Muscle of back (tissue), 11 donors: ENCODE data around the gene MTERF1. TPM values are rescaled to one million over a fixed set of nuclear protein-coding genes. Genes with fewer than 3 reads are reported as not detected.
"Not testable (repeated sequence)": the region's sequence is repeated elsewhere in the genome, so short reads cannot be mapped to it uniquely, and the experiment has no call there.

Experiments
- DNase-seq, 3 donors: peaks; one replicate each; pipeline versions ENCODE4 v3.0.0 to v3.0.0-alpha.2; 2013
- polyA plus RNA-seq, 10 donors: library from polyadenylated mRNA; unstranded; fragments of 120-200 nt; gene quantifications; one replicate each; pipeline ENCODE4 v1.2.1, GENCODE V29; 2013; ENCODE audit not compliant: insufficient read length in 10 of 10

The MTERF1 gene
- polyA plus RNA-seq, 10 donors, result 9.7 to 12.8 (median 11.4) TPM

DNA sequence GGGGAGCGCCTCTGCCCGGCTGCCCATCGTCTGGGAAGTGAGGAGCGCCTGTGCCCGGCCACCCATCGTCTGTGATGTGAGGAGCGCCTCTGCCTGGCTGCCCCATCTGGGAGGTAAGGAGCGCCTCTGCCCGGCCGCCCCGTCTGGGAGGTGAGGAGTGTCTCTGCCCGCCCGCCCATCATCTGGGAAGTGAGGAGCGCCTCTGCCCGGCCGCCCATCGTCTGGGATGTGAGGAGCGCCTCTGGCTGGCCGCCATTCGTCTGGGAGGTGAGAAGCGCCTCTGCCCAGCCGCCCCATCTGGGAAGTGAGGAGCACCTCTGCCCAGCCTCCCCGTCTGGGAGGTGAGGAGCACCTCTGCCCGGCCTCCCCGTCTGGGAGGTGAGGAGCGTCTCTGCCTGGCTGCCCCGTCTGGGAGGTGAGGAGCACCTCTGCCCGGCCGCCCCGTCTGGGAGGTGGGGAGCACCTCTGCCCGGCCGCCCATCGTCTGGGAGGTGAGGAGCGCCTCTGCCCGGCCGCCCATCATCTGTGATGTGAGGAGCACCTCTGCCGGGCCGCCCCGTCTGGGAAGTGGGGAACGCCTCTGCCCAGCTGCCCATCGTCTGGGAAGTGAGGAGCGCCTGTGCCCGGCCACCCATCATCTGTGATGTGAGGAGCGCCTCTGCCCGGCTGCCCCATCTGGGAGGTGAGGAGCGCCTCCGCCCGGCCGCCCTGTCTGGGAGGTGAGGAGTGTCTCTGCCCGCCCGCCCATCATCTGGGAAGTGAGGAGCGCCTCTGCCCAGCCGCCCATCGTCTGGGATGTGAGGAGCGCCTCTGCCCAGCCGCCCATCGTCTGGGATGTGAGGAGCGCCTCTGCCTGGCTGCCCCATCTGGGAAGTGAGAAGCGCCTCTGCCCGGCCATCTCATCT, 8.0 kb upstream of the MTERF1 start:
- DNase-seq, result not testable (repeated sequence)

DNA sequence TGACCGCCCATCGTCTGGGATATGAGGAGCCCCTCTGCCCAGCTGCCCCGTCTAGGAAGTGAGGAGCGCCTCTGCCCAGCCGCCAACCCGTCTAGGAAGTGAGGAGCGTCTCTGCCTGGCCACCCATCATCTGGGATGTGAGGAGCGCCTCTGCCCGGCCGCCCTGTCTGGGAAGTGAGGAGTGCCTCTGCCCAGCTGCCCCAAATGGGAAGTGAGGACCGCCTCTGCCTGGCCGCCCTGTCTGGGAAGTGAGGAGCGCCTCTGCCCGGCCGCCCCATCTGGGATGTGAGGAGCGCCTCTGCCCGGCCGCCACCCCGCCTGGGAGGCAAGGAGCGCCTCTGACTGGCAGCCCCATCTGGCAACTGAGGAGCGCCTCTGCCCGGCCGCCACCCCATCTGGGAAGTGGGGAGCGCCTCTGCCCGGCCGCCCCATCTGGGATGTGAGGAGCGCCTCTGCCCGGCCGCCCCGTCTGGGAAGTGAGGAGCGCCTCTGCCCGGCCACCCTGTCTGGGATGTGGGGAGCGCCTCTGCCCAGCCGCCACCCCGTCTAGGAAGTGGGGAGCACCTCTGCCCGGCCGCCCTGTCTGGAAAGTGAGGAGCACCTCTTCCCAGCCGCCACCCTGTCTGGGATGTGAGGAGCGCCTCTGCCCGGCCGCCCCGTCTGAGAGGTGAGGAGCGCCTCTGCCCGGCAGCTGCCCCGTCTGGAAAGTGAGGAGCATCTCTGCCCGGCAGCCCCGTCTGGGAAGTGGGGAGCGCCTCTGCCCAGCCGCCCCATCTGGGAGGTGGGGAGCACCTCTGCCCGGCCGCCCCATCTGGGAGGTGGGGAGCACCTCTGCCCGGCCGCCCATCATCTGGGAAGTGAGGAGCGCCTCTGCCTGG, 7.1 kb upstream of the MTERF1 start:
- not testable (repeated sequence) for DNase-seq

- no peak for DNase-seq
These were observed 3.3 kb upstream of the MTERF1 start for GRCh38 chr7:91883676-91884362.

GRCh38 chr7:91880016-91880412, 488 bp downstream of the MTERF1 start:
- no peak for DNase-seq

- peak in 2 of 3 donors; percentile 9 to 22 for DNase-seq
These were observed 3.9 kb downstream of the MTERF1 start for GRCh38 chr7:91876391-91877133.

DNA sequence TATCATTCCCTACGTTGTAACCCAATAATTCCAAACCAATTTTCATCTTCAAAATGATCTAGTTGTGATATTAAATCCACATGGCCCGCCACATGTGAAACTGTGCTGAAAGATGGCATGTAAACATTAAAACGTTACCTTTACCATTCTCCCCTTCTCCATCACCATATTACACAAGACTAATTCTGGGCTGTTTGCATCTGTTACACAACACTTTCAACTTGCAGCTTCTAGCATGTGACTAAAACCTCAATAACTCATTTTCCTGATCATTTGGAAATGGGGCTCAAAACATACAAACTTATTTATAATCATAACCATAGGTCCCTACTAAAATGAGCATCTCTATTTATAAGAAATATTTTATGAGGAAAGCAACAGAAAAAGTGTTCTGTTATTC, 4.7 kb downstream of the MTERF1 start:
- DNase-seq, result no peak

DNA sequence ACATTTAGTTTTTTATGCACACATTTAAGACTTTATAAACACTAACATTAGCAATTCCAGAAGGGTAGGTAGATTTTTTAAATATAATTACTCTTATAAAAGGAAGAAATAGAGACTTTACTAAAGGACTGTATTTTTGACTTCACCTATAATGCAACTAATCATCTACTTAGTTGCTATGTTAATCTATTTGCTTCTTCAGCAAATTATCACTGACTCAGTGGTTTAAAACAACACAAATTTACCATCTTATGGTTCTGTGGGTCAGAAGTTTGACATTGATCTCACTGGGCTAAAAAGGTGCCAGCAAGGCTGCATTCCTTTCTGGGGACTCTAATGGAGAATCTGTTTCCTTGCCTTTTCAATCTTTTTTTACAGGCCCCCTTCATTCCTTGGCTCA, 7.6 kb downstream of the MTERF1 start:
- DNase-seq, result no peak

DNA sequence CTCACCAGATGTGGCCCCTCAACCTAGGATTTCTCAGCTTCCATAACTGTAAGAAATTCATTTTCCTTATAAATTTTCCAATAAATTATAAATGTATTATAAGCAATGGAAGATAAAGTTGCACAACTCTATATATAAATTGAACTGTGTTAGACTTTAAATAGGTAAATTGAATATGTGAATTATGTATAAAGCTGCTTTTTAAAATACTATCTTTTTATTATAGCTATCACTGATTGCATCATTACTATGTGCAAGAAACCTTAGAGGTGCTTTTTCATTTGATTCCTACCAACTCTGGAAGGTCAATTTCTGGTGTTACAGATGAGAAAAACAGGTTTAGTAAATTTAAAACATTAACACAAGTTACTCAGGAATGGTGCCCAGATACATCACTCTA, 8.4 kb downstream of the MTERF1 start:
- no peak for DNase-seq

- DNase-seq, result no peak
These were observed 10.8 kb downstream of the MTERF1 start for GRCh38 chr7:91869661-91870060.

DNA sequence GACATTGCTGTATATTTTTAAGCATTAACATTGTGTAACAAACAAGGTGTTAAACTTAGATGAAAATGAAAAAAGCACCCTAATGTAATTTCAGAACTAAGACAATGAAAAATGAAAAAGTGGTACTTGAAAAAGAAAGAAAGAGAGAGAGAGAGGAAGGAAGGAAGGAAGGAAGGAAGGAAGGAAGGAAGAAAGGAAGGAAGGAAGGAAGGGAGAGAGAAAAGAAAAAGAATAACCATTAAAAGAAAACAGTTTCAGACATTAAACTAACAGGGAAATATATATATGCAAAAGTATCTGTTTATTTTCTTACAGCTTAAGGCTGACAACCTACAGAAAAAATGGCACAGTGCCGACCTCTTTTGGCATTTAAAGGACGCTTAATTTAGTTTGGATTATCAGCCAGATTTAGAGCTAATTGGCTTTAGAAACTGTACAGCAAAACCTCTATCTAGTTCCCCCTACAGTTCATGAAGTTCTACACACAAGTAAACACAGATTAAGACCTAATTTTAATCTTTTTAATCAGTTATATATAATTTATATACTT, 13.8 kb downstream of the MTERF1 start:
- DNase-seq, result no peak

DNA sequence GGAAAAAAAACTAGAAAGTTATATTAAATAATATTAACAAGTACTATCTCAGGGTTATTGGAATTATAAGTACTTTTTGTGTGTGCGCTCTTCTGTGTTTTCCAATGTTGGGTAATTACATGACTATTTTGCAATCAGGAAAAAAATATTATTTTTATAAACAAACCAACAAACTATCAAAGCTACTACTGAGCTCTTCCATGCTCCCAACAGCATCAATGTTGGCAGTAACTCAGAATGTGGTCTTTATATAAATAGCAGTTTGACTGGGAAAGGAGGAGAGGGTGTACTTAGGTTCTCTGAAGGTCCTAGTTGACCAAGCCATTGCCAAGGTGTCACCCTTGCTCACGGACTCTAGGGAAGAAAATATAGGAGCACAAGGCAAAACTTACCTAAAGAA, 15.0 kb downstream of the MTERF1 start:
- no peak for DNase-seq

DNA sequence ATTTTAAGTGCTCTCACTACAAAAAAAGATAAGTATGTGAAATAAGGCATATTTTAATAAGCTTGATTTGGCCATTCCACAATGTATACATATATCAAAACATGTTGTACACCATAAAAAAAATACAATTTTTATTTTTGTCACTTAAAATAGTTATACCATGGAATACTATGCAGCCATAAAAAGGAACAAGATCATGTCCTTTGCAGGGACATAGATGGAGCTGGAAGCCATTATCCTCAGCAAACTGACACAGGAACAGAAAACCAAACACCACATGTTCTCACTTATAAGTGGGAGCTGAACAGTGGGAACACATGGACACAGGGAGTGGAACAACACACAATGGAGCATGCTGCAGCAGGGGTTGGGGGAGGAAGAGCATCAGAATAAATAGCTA, 15.9 kb downstream of the MTERF1 start:
- not testable (repeated sequence) for DNase-seq

DNA sequence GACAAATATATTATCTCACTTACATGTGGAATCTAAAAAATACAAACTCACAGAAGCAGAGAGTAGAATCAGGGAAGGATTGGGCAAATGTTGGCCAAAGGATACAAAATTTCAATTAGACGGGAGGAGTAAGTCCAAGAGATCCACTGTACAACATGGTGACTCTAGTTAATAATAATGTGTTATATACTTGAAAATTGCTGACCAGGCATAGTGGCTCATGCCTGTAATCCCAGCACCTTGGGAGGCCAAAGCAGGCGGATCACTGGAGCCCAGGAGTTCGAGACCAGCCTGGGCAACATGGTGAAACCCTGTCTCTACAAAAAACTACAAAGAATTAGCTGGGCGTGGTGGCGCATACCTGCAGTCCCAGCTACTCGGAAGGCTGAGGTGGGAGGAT, 16.4 kb downstream of the MTERF1 start:
- DNase-seq, result no peak

GRCh38 chr7:91852263-91852741, 28.2 kb downstream of the MTERF1 start:
- no peak for DNase-seq

GRCh38 chr7:91850455-91850854, 30.0 kb downstream of the MTERF1 start:
- DNase-seq, result no peak

DNA sequence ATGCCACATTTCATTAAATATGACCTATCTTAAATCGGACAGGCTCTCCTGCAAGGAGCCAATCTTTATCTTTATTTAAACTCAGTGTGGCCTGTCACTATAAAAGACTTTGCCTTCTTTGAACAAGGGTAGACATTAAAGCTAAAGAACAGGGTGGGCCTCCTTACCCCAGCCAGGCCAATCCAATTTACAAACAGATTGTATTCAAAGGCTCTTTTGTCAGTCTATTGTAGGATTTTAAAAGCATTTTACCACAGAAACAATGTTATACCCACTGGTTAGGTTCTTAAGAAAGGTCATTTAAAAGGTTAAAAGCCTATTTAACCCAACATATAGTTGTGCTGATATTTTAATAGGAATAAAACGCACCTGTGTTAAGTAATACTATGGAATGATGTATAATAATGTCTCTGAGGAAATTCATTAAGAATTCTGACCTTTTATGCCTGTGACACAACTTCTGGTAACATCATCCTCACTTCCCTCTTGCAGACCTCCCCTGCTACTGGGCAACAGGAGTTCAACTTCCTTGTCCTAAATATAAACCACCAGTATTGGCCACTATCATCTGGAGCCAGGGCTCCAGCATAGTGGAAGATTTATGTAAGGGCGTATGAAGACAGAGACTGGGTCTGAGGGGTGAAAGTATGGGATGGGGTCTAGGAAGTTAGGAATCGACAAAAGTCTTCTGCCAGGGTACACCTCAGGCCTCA, 32.5 kb downstream of the MTERF1 start:
- peak in 1 of 3 donors; percentile 12 for DNase-seq

DNA sequence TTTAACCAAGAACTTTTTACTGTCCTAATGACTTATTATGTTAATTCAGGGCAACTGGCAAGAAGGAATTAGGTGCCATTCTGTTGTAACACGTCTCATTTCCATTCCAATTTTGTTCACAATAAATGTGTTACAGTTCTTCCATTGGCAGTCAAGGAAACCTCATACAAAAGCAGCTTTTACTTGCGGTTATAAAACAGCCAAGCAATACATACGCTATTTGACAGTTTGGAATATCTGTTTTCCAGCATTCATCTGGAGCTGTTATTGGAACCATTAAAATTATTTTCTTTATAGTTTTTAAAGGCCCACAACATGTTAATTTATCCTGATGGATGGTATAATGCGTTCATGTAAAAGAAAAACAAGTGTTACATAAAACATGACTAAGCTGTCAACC, 33.3 kb downstream of the MTERF1 start:
- no peak for DNase-seq

DNA sequence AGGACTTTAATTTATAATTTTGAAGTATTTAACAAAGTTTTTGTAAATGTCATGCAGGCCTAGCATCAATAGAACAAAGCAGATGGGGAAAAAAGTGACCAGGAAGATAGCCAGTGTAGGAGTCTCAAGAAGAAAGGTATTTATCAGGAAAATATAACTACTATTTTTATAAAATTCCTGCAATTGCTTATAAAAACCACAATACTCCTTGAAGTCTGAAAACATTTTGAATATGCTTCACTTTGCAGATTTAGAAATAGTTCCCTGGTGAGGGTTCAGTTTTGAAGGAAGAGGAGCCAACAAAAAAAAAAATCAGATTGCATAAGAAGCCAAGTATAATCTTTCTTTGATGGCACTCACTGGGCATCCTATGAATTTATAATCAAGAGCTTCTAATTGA, 34.1 kb downstream of the MTERF1 start:
- DNase-seq, result no peak

- DNase-seq, result no peak
These were observed 36.7 kb downstream of the MTERF1 start for GRCh38 chr7:91843831-91844230.

GRCh38 chr7:91838439-91838838, 42.1 kb downstream of the MTERF1 start:
- DNase-seq, result no peak
